Measurements from ENCODE around the gene DGKE.

The DGKE gene

GRCh38 chr17:56886288-56886731 is 52.4 kb downstream of the DGKE start:
- H3K9me3 ChIP-seq (ENCODE audit: insufficient read depth, low read length) = peaks cover 7% of the 10 kb centered on the region; the same call in 1 of the 2 replicates
- H3K9ac ChIP-seq (ENCODE audit: low read length) = no peak overlapping the region
- H2AFZ ChIP-seq (ENCODE audit: low read depth, low read length, severe bottlenecking) = no peak overlapping the region
- H3K36me3 ChIP-seq (ENCODE audit: low read length) = 0 out of 2 replicates have a peak, but pooled peaks cover 7% of the 10 kb centered on the region
- no peak overlapping the region for H3K4me2 ChIP-seq (ENCODE audit: low read depth, low read length, poor library complexity, severe bottlenecking)
- H3K27me3 ChIP-seq (ENCODE audit: low read length) = no peaks in the 10 kb centered on the region
- TF ChIP-seq, protein P1, sequence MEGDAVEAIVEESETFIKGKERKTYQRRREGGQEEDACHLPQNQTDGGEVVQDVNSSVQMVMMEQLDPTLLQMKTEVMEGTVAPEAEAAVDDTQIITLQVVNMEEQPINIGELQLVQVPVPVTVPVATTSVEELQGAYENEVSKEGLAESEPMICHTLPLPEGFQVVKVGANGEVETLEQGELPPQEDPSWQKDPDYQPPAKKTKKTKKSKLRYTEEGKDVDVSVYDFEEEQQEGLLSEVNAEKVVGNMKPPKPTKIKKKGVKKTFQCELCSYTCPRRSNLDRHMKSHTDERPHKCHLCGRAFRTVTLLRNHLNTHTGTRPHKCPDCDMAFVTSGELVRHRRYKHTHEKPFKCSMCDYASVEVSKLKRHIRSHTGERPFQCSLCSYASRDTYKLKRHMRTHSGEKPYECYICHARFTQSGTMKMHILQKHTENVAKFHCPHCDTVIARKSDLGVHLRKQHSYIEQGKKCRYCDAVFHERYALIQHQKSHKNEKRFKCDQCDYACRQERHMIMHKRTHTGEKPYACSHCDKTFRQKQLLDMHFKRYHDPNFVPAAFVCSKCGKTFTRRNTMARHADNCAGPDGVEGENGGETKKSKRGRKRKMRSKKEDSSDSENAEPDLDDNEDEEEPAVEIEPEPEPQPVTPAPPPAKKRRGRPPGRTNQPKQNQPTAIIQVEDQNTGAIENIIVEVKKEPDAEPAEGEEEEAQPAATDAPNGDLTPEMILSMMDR (IDR thresholded peaks at IDR 0.05; ENCODE audit: insufficient read depth, low read length, poor library complexity, severe bottlenecking) = no peak
- TF ChIP-seq EZH2phosphoT487 (conservative IDR thresholded peaks at IDR 0.05; ENCODE audit: low read length) = no peak
- H3F3A ChIP-seq (ENCODE audit: insufficient read depth) = no peaks in the 10 kb centered on the region
- H3K9me2 ChIP-seq (replicated peaks; ENCODE audit: insufficient read depth, low read length) = no peaks in the 10 kb centered on the region
- no peak overlapping the region for H3K4me3 ChIP-seq (ENCODE audit: insufficient read depth, low read length, poor library complexity, severe bottlenecking)
- no peaks in the 10 kb centered on the region for H3K79me2 ChIP-seq (ENCODE audit: insufficient read depth, low read length)
- H4K20me1 ChIP-seq (ENCODE audit: low read depth, low read length) = no peaks in the 10 kb centered on the region
- no peak overlapping the region for H3K27ac ChIP-seq (ENCODE audit: low read depth, low read length)

- H3F3A ChIP-seq (ENCODE audit: insufficient read depth) = no peaks in the 10 kb centered on the region
- H4K20me1 ChIP-seq (ENCODE audit: low read depth, low read length) = no peaks in the 10 kb centered on the region
- TF ChIP-seq, protein P1 (IDR thresholded peaks at IDR 0.05; ENCODE audit: insufficient read depth, low read length, poor library complexity, severe bottlenecking) = no peak
- TF ChIP-seq EZH2phosphoT487 (conservative IDR thresholded peaks at IDR 0.05; ENCODE audit: low read length) = no peak
- no peak overlapping the region for H3K27ac ChIP-seq (ENCODE audit: low read depth, low read length)
- H3K9ac ChIP-seq (ENCODE audit: low read length) = no peak overlapping the region
- 0 out of 2 replicates have a peak, but pooled peaks cover 7% of the 10 kb centered on the region for H3K36me3 ChIP-seq (ENCODE audit: low read length)
- H3K27me3 ChIP-seq (ENCODE audit: low read length) = no peaks in the 10 kb centered on the region
- H2AFZ ChIP-seq (ENCODE audit: low read depth, low read length, severe bottlenecking) = no peak overlapping the region
- no peak overlapping the region for H3K4me2 ChIP-seq (ENCODE audit: low read depth, low read length, poor library complexity, severe bottlenecking)
- H3K79me2 ChIP-seq (ENCODE audit: insufficient read depth, low read length) = no peaks in the 10 kb centered on the region
- no peak overlapping the region for H3K4me3 ChIP-seq (ENCODE audit: insufficient read depth, low read length, poor library complexity, severe bottlenecking)
- H3K9me2 ChIP-seq (replicated peaks; ENCODE audit: insufficient read depth, low read length) = no peaks in the 10 kb centered on the region
- H3K9me3 ChIP-seq (ENCODE audit: insufficient read depth, low read length) = peaks cover 7% of the 10 kb centered on the region; the same call in 1 of the 2 replicates
Measured at GRCh38 chr17:56887105-56887504, 53.2 kb downstream of the DGKE start.

DNA sequence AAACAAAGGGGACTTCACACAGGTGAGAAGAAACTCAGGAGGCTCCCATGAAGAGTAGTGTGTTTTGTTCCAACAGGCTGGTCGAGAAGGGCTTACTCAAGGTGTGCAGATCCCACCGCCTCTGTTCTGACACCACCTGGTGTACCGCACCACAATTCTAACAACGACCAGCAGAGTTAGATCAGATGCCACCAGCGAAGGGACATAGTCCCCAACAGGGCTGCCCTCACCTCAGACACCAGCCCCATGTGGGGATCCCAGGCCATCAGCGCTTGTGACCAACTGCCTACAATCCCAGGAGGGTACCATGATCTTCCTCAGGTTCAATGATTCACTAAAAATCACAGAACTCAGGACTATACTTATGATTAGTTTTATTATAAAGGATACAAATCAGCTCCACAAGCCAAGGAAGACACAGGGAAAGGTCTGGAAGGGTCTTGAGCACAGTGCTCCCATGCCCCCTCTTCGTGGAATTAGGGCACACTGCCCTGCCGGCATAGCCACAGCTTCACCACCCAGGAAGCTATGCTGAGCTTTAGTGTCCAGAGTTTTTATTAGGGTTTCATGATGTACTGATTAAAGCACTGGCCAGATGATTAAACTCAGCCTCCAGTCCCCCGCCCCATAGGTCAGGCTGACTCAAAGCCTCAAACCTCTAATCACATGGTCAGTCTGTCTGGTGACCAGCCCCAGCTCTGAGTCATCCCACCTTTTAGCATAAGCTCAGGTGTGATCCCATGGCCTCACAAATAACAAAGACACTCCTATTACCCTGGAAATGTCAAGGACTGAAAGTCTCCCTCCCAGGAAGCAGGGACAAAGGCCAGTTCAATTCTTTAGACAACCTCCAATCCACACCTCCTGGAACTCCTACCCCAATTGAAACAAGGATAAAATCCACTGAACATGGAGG is 53.9 kb downstream of the DGKE start:
- Histone ChIP-seq H3K9me3 (ENCODE audit: insufficient read depth, low read length) (peaks cover 7% of the 10 kb centered on the region; the same call in 1 of the 2 replicates), H3K27me3 (ENCODE audit: low read length) (no peaks in the 10 kb centered on the region), H3K79me2 (ENCODE audit: insufficient read depth, low read length) (no peaks in the 10 kb centered on the region), H2AFZ (ENCODE audit: low read depth, low read length, severe bottlenecking) (no peak overlapping the region), H3K4me3 (ENCODE audit: insufficient read depth, low read length, poor library complexity, severe bottlenecking) (no peak overlapping the region), H4K20me1 (ENCODE audit: low read depth, low read length) (no peaks in the 10 kb centered on the region), H3F3A (ENCODE audit: insufficient read depth) (no peaks in the 10 kb centered on the region), H3K9ac (ENCODE audit: low read length) (no peak overlapping the region), H3K9me2 (replicated peaks; ENCODE audit: insufficient read depth, low read length) (no peaks in the 10 kb centered on the region), H3K36me3 (ENCODE audit: low read length) (0 out of 2 replicates have a peak, but pooled peaks cover 12% of the 10 kb centered on the region), H3K27ac (ENCODE audit: low read depth, low read length) (no peak overlapping the region), H3K4me2 (ENCODE audit: low read depth, low read length, poor library complexity, severe bottlenecking) (no peak overlapping the region)
- TF ChIP-seq, protein P1 (IDR thresholded peaks at IDR 0.05; ENCODE audit: insufficient read depth, low read length, poor library complexity, severe bottlenecking) = no peak
- no peak for TF ChIP-seq EZH2phosphoT487 (conservative IDR thresholded peaks at IDR 0.05; ENCODE audit: low read length)
